ENCODE results near the gene BZW1.

DNA sequence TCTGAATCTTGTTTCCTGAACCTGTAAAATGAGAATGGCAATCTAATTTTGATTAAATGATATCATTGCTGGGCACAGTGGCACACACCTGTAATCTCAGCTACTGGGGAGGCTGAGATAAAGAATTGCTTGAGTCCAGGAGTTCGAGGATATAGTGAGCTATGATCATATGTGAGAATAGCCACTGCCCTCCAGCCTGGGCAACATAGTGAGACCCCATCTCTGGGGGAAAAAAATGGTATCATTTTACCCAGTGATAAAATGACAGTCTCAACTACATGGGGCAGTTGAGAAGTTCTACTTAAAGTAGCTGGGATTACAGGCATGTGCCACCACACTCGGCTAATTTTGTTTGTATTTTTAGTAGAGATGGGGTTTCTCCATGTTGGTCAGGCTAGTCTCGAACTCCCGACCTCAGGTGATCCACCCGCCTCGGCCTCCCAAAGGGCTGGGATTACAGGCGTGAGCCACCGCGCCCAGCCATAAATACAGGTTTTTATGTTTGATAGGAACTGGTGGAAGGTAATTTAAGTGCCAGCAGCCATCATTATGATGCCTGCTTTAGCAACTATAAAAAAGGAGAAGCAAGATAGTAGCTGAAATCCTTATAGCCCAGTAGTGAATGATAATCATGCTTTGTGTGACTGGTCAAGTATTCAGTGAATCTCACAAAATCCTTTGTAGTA is 17.0 kb downstream of the BZW1 start:
- TF ChIP-seq NFIC (IDR thresholded peaks at IDR 0.05) = no peak
- no peak for TF ChIP-seq CREB1 (IDR thresholded peaks at IDR 0.05; ENCODE audit: low read depth)
- TF ChIP-seq YY1 (IDR thresholded peaks at IDR 0.05; ENCODE audit: low read depth) = no peak
- TF ChIP-seq, protein P1, sequence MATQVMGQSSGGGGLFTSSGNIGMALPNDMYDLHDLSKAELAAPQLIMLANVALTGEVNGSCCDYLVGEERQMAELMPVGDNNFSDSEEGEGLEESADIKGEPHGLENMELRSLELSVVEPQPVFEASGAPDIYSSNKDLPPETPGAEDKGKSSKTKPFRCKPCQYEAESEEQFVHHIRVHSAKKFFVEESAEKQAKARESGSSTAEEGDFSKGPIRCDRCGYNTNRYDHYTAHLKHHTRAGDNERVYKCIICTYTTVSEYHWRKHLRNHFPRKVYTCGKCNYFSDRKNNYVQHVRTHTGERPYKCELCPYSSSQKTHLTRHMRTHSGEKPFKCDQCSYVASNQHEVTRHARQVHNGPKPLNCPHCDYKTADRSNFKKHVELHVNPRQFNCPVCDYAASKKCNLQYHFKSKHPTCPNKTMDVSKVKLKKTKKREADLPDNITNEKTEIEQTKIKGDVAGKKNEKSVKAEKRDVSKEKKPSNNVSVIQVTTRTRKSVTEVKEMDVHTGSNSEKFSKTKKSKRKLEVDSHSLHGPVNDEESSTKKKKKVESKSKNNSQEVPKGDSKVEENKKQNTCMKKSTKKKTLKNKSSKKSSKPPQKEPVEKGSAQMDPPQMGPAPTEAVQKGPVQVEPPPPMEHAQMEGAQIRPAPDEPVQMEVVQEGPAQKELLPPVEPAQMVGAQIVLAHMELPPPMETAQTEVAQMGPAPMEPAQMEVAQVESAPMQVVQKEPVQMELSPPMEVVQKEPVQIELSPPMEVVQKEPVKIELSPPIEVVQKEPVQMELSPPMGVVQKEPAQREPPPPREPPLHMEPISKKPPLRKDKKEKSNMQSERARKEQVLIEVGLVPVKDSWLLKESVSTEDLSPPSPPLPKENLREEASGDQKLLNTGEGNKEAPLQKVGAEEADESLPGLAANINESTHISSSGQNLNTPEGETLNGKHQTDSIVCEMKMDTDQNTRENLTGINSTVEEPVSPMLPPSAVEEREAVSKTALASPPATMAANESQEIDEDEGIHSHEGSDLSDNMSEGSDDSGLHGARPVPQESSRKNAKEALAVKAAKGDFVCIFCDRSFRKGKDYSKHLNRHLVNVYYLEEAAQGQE (IDR thresholded peaks at IDR 0.05; ENCODE audit: low read depth) = no peak
- TF ChIP-seq TAF1 (IDR thresholded peaks at IDR 0.05; ENCODE audit: low read depth) = no peak
- no peak for TF ChIP-seq CEBPB (IDR thresholded peaks at IDR 0.05)
- TF ChIP-seq FOXM1 (IDR thresholded peaks at IDR 0.05; ENCODE audit: borderline replicate concordance, low read depth) = no peak
- TF ChIP-seq, protein P2, sequence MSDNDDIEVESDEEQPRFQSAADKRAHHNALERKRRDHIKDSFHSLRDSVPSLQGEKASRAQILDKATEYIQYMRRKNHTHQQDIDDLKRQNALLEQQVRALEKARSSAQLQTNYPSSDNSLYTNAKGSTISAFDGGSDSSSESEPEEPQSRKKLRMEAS (IDR thresholded peaks at IDR 0.05) = no peak

Data from Ishikawa (cell line).